Activated CD4-positive, alpha-beta T cell treated with anti-CD3 and anti-CD28 coated beads for 4 hours (primary cell): ENCODE data around the gene ANKRD13D.

ENCODE experiments used
- DNase-seq, 2 donors: peaks; one replicate each; pipeline ENCODE4 v3.0.0-alpha.2; 2020

Gene ANKRD13D

DNA sequence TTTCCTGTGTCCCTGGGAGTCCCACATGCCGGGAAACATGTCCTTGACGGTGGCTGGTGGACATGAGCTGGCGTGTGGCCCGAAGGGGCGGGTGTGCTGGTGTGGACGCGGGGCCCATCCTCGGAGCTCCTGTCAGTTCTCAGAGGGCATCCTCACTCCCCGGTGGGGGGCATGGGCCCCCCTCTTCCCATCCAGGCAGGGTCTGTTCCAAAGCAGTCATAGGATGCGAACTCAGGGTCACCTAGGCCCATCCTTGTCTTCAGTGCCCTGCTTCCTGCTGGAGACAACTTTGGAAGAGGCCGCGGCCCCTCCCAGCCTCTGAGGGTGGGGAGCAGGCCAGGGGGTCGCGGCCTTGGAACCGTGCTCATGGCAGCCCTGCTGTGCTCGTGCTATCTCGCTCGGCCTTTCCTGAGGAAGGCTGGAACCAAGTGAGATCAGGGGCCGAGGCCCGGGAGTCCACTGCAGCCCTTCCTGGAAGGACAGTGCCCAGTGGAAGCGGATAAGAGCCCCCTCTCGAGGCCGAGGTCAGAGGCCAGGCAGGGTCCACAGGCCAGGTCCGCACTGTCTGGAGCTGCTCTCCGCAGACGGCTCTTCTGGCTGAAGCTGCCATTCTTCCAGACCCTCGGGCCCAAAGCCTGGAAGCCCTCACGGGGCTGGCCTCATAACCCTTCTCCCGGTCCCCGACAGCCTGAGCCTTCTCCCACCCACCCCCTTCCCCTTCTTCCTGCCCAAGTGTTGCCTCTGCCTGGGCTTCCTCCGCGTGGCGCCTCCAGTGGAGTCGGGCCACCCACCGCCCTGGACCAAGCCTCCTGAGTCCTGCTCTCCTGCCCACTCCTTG, 14.1 kb upstream of the ANKRD13D start:
- no peak for DNase-seq

DNA sequence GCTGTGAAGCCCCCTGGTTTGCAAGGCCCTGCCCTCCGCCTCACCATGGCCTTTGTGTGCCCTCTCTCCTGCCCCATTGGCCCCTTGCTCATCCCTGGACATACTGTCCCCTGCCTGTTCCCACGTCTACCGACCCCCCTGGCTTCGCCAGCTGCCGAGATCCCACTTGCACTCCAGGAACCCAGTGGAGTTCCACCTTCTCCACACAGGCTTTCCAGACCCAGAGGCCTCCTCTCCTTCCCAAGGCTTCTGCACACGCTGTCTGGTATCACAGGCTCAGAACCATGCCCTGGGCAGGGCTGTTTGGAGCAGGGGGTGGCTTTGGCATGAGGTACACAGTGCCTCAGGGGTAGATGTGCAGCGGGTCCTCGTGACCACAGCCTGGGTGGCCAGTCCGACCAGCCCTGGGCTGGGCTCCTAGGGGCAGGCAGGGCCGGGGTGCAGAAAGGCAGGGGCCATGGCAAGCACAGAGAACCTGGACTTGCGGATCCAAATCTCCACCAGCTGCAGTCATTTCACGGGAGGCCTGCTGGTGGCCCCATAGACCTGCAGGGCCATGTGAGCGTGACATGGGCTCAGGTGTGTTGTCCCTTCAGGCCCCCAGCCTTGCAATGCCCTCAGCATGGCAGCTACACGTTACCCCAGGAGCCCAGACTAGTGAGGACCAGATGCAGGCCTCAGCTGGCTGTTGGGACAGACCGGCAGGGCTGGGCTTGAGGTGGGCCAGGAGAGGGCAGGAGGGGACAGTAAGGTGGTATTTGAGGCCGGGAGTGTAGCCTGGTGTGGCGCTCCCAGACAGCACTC, 13.3 kb upstream of the ANKRD13D start:
- DNase-seq = no peak

DNA sequence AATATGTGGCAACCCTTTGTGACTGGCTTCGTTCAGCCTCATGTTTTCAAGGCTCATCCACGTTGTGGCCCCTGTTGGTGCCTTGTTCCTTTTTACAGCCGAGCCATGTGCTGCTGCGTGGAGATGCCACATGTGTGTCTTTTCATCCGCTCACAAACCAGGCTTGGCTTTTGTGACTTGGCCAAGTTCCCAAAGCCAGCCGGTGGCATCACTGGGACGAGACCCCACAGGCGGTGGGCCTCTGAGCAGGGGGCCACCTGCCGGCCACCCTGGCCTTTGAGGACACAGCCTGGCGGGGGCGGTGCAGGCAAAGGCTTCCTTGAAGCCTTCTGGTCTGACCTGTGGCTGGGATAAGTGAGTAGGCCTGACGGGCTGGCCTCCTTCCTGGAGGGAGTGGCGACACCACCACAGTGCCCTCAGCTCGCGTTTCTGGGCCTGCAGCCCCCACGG, 12.3 kb upstream of the ANKRD13D start:
- DNase-seq = no peak

DNA sequence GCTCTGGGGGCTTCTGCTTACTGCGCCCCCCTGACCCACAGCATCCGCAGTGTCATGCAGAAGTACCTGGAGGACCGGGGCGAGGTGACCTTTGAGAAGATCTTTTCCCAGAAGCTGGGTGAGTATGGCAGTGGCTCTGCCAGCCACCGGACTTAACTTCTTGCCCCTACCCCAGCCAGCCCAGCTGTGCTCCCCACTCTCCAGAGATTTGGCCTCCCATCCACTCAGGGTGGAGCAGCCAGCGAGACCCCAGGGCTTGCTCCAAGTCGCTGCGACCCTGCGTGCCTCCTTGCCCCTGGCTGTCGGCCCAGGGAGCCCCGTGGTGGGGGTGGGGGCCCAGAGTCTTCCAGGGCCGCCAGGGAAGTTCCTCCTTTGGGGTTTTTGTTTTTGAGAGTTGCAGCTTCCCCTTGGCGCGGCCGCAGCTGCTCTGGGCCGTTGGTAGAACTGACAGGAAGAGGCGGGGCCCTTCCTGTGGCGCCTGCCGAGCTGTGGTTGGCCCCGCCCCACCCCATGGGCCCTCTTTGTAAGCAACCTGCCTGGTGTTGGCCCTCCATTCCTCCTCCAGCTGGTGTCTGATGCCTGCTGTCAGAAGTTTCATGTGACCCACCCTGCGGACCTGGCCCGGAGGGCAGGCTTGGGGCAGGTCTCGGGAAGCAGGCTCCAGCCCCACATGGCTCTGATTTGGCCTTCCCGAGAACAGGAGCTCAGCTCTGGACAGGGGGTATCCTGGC, 11.7 kb upstream of the ANKRD13D start:
- peak; percentile 85 to 89 for DNase-seq

DNA sequence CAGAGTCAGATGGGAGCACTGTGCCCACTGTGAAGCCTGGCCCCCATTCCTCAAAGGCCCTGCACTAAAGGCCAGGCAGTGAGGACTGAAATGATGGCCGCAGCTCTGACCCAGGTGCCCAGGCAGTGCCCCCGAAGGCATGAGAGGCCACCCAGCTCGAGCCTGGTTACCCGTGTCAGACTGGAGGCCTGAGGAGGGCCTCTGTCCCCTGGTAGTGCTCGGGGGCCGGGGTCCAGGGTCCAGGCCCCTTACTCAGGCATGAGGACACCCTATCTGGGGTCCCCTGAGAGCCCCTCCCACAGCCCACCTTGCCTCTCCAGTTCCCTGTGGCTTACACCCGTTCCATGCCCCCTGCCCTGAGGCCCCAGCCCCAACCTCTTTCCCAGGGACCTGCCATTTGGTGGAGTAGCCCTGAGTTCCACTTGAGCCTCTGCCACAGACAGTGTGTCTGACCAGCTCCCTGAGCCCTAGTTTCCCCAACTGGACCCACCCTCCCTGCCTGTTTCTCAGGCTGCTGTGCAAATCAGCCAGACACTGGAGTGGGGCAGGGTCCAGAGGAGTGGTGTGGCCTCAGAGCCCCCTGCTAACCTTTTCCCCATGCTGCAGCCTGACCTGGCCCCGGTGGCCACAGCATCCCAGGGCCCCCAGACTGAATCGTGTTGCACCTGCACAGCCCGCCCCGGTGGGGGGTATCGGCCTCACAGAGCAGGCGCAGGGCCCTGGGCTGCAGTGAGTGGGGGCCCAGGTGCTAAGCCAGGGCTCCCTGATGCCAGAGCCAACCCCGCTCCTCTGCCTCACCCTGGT, 10.8 kb upstream of the ANKRD13D start:
- no peak for DNase-seq

DNA sequence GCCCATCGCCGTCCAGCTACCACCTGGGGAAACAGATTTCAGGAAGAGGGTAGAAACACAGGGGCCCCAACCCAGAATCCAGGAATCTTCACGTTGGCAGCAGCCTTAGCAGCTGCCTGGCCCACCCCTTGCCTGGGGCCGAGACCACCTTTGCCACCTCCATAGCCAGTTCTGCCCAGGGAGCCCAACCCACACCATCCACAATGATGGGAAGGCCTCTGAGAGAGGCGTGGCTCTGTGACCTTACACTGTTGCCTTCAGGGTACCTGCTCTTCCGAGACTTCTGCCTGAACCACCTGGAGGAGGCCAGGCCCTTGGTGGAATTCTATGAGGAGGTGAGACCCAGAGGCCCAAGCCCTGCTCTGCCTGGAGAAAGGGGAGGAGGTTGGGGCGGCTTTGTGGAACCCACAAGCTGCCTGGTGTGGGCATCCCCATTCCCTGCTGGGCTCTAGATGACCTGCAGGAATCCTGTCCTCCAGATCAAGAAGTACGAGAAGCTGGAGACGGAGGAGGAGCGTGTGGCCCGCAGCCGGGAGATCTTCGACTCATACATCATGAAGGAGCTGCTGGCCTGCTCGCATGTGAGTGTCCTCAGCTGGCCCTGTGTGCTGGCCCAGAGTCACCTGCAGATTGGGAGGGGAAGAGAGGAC, 10.0 kb upstream of the ANKRD13D start:
- no peak for DNase-seq

DNA sequence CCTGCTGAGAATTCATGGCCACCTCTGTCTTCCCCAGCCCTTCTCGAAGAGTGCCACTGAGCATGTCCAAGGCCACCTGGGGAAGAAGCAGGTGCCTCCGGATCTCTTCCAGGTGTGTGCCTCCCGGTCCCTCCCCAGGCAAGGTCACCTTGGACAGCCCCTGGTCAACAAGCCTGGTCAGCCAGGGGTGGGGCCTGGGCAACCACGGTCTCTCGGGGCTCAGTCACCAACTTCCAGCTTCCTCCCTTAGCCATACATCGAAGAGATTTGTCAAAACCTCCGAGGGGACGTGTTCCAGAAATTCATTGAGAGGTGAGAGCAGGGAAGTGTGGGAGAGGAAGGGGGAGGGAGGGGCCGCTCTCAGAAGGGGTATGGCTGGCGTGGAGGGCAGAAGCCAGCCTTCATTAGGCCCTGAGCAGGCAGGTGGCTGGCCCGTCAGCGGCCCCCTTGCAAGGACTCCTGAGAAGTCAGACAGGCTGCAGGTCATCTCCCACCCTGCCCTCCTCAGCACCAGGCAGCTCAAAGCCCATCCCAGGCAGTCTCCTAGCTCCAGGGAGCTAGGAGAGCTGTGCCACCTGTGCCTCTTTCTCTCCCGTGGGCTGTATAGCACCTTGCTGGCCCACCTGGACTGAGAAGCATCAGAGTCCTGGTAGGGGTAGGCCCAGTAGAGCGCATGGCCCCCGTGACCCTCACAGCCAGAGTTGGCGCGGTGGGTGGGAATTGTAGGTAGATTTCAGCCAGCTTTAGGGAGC, 9.3 kb upstream of the ANKRD13D start:
- no peak for DNase-seq

DNA sequence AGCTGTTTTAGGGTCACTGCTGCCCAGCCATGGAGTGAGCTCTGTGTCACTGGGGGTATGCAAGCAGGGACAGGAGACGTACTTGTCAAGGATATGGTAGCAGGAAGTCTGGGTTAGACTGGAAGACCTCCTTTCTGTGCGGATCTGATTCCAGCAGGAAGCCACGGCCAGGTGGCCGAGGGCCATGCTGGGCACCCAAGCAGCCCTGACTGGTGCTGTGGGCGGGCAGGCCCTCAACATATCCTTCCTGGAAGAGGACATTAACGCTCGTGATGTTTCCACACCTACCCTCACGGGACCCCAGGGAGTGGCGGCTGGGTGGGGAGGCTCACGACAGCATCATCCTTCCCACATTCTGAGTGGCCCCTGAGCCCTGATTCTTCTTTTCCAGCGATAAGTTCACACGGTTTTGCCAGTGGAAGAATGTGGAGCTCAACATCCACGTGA, 8.7 kb upstream of the ANKRD13D start:
- DNase-seq = no peak

DNA sequence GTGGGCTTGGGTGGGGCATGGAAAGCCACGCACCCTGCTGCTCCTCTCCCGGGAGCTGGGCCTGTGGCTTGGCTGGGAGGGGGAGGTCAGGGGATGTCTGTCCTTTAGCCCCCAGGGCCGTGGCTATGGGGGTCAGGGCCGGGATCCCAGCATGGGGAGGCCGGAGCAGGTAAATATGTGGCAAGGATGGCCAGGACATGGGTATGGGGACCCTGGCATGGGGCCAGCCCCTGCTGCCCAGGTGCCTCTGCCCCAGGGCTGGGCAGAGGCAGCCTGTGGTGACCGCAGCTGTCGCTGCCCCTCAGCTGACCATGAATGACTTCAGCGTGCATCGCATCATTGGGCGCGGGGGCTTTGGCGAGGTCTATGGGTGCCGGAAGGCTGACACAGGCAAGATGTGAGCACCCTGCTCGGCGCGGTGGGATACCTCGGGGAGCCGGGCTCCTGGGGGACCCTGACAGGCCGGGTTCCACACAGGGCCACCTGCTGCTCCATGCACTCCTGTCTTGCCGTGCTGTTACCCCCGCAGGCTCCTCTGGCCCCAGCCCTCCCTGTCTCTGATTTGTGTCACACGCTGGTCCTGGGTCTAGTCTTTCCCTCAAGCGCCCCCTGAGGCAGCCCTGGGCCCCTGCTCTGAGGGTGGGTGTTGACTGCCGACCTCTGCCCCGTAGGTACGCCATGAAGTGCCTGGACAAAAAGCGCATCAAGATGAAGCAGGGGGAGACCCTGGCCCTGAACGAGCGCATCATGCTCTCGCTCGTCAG, 8.1 kb upstream of the ANKRD13D start:
- DNase-seq = no peak

DNA sequence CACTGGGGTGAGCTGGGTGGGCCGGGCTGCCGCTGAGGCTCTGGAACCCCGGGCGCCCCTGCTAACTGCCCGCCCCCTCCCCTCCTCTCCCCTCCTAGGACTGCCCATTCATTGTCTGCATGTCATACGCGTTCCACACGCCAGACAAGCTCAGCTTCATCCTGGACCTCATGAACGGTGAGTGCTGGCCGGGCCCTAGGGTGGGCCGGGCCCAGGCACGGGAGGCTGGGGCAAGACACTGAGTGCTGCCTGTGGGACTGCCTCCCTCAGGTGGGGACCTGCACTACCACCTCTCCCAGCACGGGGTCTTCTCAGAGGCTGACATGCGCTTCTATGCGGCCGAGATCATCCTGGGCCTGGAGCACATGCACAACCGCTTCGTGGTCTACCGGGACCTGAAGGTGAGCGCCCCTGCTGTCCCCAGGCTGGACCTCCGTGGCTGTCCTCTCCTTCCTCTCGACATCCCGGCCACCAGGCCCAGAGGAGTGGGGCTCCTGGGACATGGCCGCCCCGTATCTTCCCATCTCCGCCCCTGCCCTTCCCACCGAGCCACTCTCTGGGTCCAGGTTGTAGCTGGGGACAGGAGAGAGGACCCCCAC, 7.5 kb upstream of the ANKRD13D start:
- no peak for DNase-seq

DNA sequence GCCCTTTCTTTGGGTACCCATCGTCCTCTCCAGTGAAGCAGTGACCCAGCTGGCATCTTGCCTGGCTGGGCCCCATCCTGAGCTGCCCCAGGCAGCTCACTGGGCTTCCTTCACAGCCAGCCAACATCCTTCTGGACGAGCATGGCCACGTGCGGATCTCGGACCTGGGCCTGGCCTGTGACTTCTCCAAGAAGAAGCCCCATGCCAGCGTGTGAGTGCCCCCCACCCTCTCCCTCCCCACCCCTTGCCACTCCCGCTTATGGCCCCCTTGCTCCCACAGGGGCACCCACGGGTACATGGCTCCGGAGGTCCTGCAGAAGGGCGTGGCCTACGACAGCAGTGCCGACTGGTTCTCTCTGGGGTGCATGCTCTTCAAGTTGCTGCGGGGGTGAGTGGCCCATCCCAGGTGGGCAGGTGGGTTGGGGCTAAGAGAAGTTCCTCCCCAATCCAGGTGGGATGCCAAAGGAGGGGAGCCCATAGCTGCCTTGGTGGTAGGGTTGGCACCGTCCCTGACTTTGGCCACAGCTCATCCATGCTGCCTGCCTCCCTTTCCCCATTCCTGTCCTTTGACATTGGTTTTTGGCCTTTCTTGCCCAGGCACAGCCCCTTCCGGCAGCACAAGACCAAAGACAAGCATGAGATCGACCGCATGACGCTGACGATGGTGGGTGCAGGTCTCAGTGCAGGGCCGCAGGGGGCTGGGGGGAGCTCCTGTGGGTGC, 6.8 kb upstream of the ANKRD13D start:
- DNase-seq = no peak

DNA sequence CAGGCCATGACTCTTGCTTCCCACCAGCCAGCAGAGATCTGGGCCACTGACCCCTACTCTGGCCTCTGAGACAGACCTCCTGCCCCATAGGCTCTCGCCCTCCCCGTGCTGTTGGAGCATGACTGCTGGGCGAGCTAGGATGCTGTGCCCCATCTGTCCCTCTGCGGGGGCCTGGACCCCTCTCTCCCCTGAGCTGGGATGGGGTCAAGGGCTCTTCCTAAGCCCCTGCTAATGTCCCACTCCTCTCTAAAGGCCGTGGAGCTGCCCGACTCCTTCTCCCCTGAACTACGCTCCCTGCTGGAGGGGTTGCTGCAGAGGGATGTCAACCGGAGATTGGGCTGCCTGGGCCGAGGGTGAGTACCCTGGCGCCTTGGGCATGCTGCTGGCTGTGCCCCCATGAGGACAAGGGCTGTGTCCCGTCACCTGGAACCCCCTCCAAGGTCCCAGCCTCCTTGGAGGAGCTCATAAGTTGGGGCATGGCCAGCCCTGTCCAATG, 6.2 kb upstream of the ANKRD13D start:
- no peak for DNase-seq

DNA sequence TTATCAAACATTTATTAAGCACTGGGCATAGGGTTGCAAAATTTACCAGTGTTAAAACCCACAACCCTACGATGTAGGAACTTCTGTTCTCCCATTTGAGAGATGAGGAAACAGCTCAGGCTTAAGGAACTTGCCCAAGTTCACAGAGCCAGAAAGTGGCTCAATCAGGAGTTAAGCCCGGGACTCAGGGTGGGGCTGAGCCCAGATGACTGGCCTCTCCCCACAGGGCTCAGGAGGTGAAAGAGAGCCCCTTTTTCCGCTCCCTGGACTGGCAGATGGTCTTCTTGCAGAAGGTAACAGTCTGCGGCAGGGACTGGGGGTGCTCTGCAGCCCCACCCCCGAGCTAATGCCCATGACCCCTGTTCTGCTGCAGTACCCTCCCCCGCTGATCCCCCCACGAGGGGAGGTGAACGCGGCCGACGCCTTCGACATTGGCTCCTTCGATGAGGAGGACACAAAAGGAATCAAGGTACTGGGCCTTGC, 5.6 kb upstream of the ANKRD13D start:
- DNase-seq = no peak

DNA sequence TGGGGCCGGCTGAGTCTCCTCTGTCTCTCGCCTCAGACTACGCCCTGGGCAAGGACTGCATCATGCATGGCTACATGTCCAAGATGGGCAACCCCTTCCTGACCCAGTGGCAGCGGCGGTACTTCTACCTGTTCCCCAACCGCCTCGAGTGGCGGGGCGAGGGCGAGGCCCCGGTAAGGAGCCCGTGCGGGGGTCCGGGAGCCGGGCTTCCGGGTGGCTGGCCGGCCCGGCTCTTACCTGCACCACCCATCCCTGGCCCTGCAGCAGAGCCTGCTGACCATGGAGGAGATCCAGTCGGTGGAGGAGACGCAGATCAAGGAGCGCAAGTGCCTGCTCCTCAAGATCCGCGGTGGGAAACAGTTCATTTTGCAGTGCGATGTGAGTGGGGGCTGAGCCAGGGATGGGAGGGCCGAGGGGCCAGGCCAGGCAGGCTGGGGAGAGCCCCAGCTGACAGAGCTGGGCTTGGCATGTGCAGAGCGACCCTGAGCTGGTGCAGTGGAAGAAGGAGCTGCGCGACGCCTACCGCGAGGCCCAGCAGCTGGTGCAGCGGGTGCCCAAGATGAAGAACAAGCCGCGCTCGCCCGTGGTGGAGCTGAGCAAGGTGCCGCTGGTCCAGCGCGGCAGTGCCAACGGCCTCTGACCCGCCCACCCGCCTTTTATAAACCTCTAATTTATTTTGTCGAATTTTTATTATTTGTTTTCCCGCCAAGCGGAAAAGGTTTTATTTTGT, 4.1 kb upstream of the ANKRD13D start:
- no peak for DNase-seq

DNA sequence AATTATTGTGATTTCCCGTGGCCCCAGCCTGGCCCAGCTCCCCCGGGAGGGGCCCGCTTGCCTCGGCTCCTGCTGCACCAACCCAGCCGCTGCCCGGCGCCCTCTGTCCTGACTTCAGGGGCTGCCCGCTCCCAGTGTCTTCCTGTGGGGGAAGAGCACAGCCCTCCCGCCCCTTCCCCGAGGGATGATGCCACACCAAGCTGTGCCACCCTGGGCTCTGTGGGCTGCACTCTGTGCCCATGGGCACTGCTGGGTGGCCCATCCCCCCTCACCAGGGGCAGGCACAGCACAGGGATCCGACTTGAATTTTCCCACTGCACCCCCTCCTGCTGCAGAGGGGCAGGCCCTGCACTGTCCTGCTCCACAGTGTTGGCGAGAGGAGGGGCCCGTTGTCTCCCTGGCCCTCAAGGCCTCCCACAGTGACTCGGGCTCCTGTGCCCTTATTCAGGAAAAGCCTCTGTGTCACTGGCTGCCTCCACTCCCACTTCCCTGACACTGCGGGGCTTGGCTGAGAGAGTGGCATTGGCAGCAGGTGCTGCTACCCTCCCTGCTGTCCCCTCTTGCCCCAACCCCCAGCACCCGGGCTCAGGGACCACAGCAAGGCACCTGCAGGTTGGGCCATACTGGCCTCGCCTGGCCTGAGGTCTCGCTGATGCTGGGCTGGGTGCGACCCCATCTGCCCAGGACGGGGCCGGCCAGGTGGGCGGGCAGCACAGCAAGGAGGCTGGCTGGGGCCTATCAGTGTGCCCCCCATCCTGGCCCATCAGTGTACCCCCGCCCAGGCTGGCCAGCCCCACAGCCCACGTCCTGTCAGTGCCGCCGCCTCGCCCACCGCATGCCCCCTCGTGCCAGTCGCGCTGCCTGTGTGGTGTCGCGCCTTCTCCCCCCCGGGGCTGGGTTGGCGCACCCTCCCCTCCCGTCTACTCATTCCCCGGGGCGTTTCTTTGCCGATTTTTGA, 3.3 kb upstream of the ANKRD13D start:
- no peak for DNase-seq

DNA sequence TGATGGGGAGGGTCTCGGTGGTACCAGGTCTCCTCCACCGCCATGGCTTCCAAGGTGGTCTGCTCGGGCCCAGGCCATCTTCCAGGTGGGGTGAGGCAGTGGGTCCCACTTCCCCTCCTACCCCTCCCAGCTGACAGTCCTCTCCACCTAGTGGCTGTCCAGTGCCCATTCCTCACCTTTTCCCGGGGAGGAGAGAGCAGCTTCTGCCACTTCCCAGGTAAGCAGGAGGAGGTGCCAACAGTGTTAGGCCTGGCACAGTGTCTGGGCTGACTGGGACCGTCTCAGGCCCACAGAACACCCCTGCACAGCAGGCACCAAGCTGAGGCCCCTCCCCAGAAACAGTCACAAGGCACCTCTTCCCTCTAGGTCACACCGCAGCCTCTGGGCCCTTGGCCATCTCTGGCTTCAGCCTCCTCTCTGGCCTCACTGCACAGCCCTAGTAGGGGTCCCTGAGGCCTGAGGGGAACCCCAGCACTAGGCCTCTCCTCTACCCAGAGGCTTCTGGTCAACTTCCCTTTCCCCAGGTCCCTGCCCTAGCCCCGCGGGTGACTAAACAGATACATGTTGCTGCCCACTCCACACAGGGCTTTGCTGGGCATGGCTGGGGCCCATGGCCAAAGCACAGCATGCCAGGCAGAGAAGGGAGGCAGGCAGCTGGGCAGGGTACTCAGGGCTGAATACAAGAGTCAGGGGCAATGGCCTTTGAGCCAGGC, 2.3 kb upstream of the ANKRD13D start:
- DNase-seq = no peak
